SJCRH30 (cell line): ENCODE results near the gene ACADM. TPM values are rescaled to one million over a fixed set of nuclear protein-coding genes. Genes with fewer than 3 reads are reported as not detected.
"Not testable (repeated sequence)": the region's sequence is repeated elsewhere in the genome, so short reads cannot be mapped to it uniquely, and the experiment has no call there.

Source experiments
- DNase-seq, 2 experiments: peaks; one replicate each; pipeline ENCODE4 v3.0.0-alpha.2; 2015 to 2020
- H3K27ac ChIP-seq: fragments of 250-450 bp; sonication (Bioruptor Pico); 2 replicates; pipeline ENCODE4 v1.5.1; 2020; ENCODE audit warnings: mild to moderate bottlenecking, moderate library complexity
- H3K27me3 ChIP-seq: fragments of 250-450 bp; sonication (Bioruptor Pico); 2 replicates; pipeline ENCODE4 v1.5.1; 2020; ENCODE audit warnings: mild to moderate bottlenecking, moderate library complexity
- H3K36me3 ChIP-seq: fragments of 250-450 bp; sonication (Bioruptor Pico); 2 replicates; pipeline ENCODE4 v1.5.1; 2020; ENCODE audit warnings: mild to moderate bottlenecking, moderate library complexity
- H3K4me1 ChIP-seq: fragments of 250-450 bp; sonication (Bioruptor Pico); 2 replicates; pipeline ENCODE4 v1.5.1; 2020; ENCODE audit warnings: mild to moderate bottlenecking, moderate library complexity
- H3K4me3 ChIP-seq: fragments of 250-450 bp; sonication (Bioruptor Pico); 2 replicates; pipeline ENCODE4 v1.5.1; 2020; ENCODE audit warnings: mild to moderate bottlenecking, moderate library complexity
- H3K9me3 ChIP-seq: fragments of 250-450 bp; sonication (Bioruptor Pico); replicated peaks from 2 replicates; pipeline ENCODE4 v1.5.1; 2020; ENCODE audit warnings: mild to moderate bottlenecking, moderate library complexity
- total RNA-seq: library from RNA; depleted of rRNA; stranded (reverse); fragments of >200 nt; shearing (Covaris generic); gene quantifications from 2 replicates; pipeline ENCODE4 v1.2.3, GENCODE V29; 2014

The ACADM gene
- total RNA-seq, 1 experiment from 2014 or later: 78.3 TPM

DNA sequence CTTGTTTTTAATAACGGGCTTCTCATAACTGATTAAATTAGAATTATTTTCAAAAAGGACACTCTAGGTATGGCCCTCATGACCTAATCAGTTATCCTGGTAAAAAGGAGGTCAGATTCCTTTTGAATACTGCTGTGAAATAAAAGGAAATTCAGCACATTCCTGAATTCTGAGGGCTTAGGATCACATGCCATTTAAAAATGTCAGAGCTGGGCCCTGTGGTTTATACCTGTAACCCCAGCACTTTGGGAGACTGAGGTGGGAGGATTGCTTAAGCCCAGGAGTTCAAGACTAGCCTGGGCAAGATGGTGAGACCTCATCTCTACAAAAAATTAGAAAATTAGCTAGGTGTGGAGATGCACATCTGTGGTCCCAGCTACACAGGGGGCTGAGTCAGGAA lies 43.5 kb downstream of the ACADM start:
- no peaks in the 10 kb centered on the region; the same call in 1 of the 2 replicates for H3K9me3 ChIP-seq
- no peaks in the 10 kb centered on the region for H3K36me3 ChIP-seq
- DNase-seq: no peak
- H3K4me1 ChIP-seq: 0 out of 2 replicates have a peak, but pooled peaks cover 6% of the 10 kb centered on the region
- H3K27ac ChIP-seq: no peak overlapping the region
- H3K27me3 ChIP-seq: no peaks in the 10 kb centered on the region
- no peak overlapping the region for H3K4me3 ChIP-seq

DNA sequence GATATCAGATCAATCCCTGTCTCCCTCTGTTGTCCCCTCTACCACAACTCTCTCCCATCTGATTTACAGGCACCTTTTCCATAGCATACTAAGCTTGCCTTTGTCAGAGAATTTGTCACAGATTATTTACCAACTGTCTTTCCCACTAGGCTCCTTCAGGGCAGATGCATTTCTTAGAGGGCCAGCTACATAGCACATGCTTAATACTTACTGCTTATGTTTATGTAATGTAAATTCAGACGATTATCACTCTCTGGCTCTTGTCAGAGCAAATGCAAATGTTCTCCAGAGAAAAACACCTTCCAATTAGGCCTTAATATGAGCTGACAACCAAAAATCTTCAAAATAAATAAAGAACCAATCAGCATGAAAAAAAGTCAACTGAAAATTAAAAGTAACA lies 46.3 kb downstream of the ACADM start:
- Histone ChIP-seq H3K27ac (no peak overlapping the region), H3K4me1 (0 out of 2 replicates have a peak, but pooled peaks cover 4% of the 10 kb centered on the region), H3K4me3 (no peak overlapping the region), H3K27me3 (no peaks in the 10 kb centered on the region), H3K36me3 (no peaks in the 10 kb centered on the region), H3K9me3 (no peaks in the 10 kb centered on the region; the same call in 1 of the 2 replicates)
- DNase-seq: no peak

DNA sequence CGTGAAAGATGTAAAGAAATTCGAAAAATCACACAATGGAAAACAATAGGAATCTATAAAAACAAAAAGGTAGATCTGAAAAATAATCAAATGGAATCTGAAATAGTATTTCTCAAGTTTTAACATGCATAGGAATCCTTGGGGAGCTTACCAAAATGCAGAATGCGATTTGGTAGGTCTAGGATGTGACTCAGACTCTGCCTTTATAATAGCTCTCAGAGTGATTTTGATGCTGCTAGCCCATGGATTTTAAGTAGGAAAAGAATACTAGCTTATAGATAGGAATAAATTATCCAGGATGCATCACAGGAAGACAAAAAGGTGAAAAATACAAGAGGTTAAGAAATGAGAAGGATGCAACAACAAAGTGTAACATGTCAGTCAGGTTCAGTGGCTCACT lies 47.5 kb downstream of the ACADM start:
- no peaks in the 10 kb centered on the region for H3K27me3 ChIP-seq
- H3K9me3 ChIP-seq: no peaks in the 10 kb centered on the region; the same call in 1 of the 2 replicates
- no peaks in the 10 kb centered on the region for H3K4me1 ChIP-seq
- H3K27ac ChIP-seq: no peak overlapping the region
- DNase-seq: no peak
- H3K4me3 ChIP-seq: no peak overlapping the region
- H3K36me3 ChIP-seq: no peaks in the 10 kb centered on the region

DNA sequence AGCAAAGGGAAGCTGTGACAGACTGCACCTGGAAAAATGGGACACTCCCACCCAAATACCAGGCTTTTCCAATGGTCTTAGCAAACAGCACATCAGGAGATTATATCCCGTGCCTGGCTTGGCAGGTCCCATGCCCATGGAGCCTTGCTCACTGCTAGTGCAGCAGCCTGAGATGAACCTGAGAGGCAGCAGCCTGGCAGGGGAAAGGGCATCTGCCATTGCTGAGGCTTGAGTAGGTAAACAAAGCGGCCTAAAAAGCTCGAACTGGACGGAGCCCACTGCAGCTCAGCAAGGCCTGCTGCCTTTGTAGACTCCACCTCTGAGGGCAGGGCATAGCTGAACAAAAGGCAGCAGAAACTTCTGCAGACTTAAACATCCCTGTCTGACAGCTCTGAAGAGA lies 53.3 kb downstream of the ACADM start:
- DNase-seq, H3K27me3 ChIP-seq, H3K27ac ChIP-seq, H3K4me1 ChIP-seq, H3K4me3 ChIP-seq, H3K9me3 ChIP-seq, H3K36me3 ChIP-seq: not testable (repeated sequence)

DNA sequence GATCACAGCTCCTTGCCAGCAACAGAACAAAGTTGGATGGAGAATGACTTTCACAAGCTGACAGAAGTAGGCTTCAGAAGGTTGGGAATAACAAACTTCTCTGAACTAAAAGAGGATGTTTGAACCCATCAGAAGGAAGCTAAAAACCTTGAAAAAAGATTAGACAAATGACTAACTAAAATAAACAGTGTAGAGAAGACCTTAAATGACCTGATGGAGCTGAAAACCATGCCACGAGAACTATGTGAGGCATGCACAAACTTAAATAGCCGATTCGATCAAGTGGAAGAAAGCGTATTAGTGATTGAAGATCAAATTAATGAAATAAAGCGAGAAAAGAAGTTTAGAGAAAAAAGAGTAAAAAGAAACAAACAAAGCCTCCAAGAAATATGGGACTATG lies 54.2 kb downstream of the ACADM start:
- not testable (repeated sequence) for H3K36me3 ChIP-seq, H3K9me3 ChIP-seq, H3K27ac ChIP-seq, H3K4me3 ChIP-seq, H3K27me3 ChIP-seq, DNase-seq, H3K4me1 ChIP-seq

DNA sequence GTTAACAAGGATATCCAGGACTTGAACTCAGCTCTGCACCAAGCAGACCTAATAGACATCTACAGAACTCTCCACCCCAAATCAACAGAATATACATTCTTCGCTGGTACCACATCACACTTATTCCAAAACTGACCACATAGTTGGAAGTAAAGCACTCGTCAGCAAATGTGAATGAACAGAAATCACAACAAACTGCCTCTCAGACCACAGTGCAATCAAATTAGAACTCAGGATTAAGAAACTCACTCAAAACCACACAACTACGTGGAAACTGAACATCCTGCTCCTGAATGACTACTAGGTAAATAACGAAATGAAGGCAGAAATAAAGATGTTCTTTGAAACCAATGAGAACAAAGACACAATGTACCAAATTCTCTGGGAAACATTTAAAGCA lies 55.7 kb downstream of the ACADM start:
- H3K27ac ChIP-seq, H3K36me3 ChIP-seq, H3K4me3 ChIP-seq, H3K9me3 ChIP-seq, DNase-seq, H3K4me1 ChIP-seq, H3K27me3 ChIP-seq: not testable (repeated sequence)

DNA sequence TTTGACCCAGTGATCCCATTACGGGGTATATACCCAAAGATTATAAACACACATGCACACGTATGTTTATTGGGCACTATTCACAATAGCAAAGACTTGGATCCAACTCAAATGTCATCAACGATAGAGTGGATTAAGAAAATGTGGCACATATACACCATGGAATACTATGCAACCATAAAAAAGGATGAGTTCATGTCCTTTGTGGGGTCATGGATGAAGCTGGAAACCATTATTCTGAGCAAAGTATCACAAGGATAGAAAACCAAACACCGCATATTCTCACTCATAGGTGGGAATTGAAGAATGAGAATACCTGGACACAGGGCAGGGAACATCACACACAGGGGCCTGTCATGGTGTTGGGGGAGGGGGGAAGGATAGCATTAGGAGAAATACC lies 59.4 kb downstream of the ACADM start:
- H3K27ac ChIP-seq, H3K27me3 ChIP-seq, H3K4me3 ChIP-seq, DNase-seq, H3K4me1 ChIP-seq, H3K9me3 ChIP-seq: not testable (repeated sequence)
- peaks cover 14% of the 10 kb centered on the region for H3K36me3 ChIP-seq

DNA sequence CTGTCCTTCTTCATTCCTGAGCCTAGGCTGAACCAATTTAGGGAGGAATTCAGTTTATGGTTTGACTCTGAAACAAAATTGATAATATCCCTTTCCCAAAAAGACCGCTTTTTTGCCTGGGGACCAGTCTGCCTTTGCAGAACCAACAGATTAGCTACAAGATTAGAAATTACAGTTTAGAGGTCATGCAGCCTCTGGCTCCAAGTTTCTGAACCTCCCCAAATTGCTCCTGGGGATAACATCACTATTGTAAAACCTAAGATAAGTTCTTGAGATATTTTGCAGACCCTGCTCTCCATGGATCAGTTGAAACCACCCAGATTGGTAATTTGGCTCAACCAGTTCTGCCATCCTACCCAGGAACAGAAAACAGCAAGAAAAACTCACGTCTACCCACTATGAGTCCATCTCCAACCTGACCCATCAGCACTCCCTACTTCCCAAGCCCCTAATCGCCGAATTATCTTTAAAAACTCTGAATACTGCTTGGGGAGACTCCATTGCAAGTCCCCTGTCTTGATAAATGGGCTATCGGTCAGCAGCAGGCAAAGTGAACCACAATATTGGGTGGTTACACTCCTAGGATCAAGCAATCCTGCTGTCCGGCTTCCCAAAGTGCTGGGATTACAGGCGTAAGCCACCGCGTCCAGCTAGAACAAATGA lies 60.9 kb downstream of the ACADM start:
- H3K36me3 ChIP-seq: peaks cover 30% of the 10 kb centered on the region
- H3K27ac ChIP-seq: peak overlapping the region; percentile 73
- peaks cover 12% of the 10 kb centered on the region; the same call in 1 of the 2 replicates for H3K4me1 ChIP-seq

DNA sequence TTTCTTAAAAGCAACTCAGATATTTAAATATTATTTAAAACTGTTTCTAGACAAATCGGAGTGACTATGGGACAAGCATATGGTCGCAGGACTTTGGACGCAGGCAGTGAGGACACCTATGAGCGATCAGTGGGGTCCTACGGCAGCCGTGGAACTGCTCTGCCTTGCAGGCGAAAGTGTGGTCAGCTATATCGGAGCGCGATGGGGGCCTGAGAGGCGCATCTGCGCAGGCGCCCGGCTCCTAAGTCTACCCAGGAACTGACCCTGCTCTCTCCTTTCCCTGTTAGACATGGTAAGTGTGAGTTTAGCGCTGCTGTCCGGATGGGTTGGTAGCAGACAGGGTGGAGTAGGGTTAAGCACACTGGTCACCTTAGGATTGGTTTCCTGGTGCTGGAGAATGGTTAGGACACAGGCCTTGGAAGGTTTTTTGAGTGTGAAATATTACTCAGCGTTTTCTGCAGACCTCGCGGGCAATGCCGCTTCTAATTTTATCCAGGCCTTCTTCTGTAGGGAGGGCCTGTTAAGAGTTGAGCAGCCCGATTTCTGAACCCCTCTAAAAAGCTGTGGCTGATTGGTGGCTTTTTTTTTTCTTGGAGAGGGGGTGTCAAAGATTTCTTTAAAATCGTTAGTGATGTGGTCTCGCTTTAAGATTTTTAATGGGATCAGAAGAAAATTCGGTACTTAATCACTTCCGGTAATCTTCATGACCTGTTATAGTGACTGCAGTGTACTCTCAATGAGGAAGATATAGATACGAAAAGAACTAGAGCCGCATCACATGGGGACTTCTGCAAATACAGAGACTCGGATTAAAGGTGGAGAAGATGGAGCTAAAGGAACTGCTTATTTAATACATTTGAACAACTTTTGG lies 61.7 kb downstream of the ACADM start, which contains the start of gene RABGGTB:
TSS of gene RABGGTB (plus strand) at position 274 of the 871 bp plus-strand sequence. CDS start at position 290, 16 bp downstream.
- Histone ChIP-seq H3K36me3 (peaks cover 37% of the 10 kb centered on the region), H3K27ac (peak within 1 kb of the TSS; percentile 73), H3K4me3 (peak within 1 kb of the TSS; percentile 72), H3K27me3 (no peaks in the 10 kb centered on the region), H3K4me1 (peaks cover 12% of the 10 kb centered on the region; the same call in 1 of the 2 replicates), H3K9me3 (no peaks in the 10 kb centered on the region)
- peak; percentile 95 to 97 for DNase-seq

More for the DNA sequence above, 60.9 kb downstream of the ACADM start:
- DNase-seq: no peak
- Histone ChIP-seq H3K9me3 (no peaks in the 10 kb centered on the region), H3K27me3 (no peaks in the 10 kb centered on the region), H3K4me3 (peak overlapping the region; percentile 72)

DNA sequence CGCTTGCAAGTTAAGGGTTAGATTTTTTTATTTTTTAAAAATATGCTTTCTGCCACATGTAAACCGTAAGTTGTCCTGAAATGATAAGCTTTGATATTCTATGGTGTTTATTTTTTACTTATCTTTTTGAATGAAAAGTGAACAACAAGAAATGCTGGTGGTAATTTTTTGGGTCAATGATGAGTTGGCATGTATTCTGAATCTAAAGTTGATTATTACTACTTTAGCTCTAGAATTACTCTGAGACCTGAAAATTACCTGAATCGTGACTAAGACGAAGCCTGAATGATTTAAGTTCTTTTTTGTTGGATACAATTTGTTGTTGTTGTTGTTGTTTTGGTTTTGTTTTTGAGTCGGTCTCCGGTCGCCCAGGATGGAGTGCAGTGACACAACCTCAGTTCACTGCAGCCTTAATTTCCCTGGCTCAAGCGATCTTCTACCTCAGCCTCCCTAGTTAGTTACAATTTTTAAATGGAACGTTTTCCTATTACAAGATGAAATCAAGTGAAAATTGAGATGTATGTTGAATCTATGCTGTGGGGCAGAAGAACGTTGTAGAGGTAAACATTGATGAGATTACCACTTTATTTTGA lies 62.5 kb downstream of the ACADM start:
- no peak for DNase-seq
- Histone ChIP-seq H3K36me3 (peaks cover 45% of the 10 kb centered on the region), H3K9me3 (no peaks in the 10 kb centered on the region), H3K27me3 (no peaks in the 10 kb centered on the region), H3K27ac (peak overlapping the region; percentile 73), H3K4me3 (peak overlapping the region; percentile 72), H3K4me1 (peaks cover 12% of the 10 kb centered on the region; the same call in 1 of the 2 replicates)

DNA sequence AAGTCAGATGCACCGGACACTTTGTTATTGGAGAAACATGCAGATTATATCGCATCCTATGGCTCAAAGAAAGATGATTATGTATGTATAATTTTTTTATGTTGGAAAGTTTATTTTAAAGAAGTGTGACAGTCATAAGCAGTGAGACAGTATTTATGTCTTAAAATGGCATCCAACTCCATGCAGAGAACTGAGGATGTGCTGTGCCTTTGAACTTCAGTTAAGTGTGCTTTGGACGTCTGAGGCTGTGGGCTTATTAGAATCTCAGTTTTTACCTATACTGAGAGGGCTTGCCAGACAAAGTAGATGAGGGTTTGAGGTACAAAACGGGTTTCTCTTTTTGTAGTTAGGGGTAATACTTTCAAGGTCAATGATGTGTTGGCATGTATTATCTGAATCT lies 63.0 kb downstream of the ACADM start:
- Histone ChIP-seq H3K4me3 (peak overlapping the region; percentile 72), H3K9me3 (no peaks in the 10 kb centered on the region), H3K4me1 (peaks cover 12% of the 10 kb centered on the region; the same call in 1 of the 2 replicates), H3K27ac (no peak overlapping the region), H3K36me3 (peaks cover 50% of the 10 kb centered on the region), H3K27me3 (no peaks in the 10 kb centered on the region)
- no peak for DNase-seq

DNA sequence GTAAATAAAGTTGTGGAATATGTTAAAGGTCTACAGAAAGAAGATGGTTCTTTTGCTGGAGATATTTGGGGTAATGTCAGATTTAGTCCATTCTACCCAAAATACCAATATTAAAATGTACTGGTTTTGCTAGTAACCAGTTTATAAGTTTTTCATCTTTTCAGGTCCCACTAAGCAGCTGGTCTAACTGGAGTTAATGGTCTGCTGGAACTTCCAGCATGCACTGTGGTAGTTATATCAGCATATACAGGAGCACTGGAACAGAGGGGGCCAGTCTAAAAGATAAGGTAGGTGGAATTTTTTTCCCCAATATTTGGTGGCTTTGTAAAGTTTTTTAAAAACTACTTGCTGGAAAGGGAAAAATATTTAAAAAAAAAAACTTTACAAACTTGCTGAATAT lies 65.5 kb downstream of the ACADM start:
- Histone ChIP-seq H3K9me3 (no peaks in the 10 kb centered on the region), H3K27ac (no peak overlapping the region), H3K36me3 (peaks cover 75% of the 10 kb centered on the region), H3K27me3 (no peaks in the 10 kb centered on the region), H3K4me3 (no peak overlapping the region), H3K4me1 (peaks cover 12% of the 10 kb centered on the region; the same call in 1 of the 2 replicates)
- no peak for DNase-seq

DNA sequence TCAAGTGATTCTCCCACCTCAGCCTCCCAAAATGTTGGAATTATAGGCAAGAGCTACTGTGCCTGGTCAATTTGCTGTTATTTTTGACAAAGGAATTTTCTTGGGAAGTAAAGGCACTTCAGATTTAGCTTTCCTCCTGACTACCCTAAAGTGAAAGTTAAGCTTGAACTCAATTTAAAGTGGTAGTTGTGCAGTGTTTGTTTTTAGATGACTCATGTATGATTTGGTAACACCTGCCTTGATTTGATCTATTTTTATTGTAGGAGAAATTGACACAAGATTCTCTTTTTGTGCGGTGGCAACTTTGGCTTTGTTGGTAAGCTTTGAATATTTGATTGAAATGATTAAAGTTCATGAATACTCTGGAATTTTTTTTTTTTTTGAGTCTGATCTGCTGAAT lies 66.5 kb downstream of the ACADM start:
- H3K9me3 ChIP-seq: no peaks in the 10 kb centered on the region
- no peaks in the 10 kb centered on the region for H3K27me3 ChIP-seq
- H3K4me3 ChIP-seq: no peak overlapping the region
- H3K36me3 ChIP-seq: peaks cover 85% of the 10 kb centered on the region
- H3K27ac ChIP-seq: no peak overlapping the region
- peaks cover 12% of the 10 kb centered on the region; the same call in 1 of the 2 replicates for H3K4me1 ChIP-seq
- DNase-seq: no peak

DNA sequence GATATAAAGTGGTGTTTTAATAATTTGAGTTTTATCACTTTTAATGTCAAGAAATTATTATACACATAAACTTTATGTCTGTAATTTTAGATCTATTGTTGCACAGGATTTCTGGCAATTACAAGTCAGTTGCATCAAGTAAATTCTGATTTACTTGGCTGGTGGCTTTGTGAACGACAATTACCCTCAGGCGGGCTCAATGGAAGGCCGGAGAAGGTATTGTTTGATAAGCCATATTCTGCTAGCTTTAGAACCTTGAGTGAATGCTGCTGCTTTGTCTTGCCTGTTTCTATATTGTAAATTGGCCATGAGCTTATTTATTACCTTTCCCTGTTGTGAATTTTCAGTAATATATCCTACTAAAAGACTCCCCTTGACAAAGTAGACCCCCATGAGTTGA lies 67.6 kb downstream of the ACADM start:
- Histone ChIP-seq H3K27ac (no peak overlapping the region), H3K27me3 (no peaks in the 10 kb centered on the region), H3K4me3 (no peak overlapping the region), H3K4me1 (peaks cover 12% of the 10 kb centered on the region; the same call in 1 of the 2 replicates), H3K36me3 (peaks cover 93% of the 10 kb centered on the region), H3K9me3 (no peaks in the 10 kb centered on the region)
- no peak for DNase-seq

DNA sequence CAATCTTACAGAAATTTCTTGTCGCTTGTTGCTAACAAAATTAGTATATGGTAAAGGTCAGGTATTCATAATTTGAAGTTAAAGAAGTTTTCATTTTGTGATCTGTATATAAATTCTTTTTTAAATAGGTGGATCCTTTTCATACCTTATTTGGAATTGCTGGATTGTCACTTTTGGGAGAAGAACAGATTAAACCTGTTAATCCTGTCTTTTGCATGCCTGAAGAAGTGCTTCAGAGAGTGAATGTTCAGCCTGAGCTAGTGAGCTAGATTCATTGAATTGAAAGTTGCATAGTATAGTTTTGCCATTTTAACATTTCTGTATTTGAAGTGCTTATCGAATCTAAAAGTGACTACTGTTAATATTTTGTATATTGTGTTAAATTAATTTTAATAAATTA lies 69.9 kb downstream of the ACADM start:
- no peaks in the 10 kb centered on the region; the same call in 1 of the 2 replicates for H3K4me1 ChIP-seq
- H3K27ac ChIP-seq: no peak overlapping the region
- H3K4me3 ChIP-seq: no peak overlapping the region
- H3K27me3 ChIP-seq: no peaks in the 10 kb centered on the region
- no peak for DNase-seq
- H3K36me3 ChIP-seq: peaks cover 74% of the 10 kb centered on the region
- H3K9me3 ChIP-seq: no peaks in the 10 kb centered on the region
